K562 (cell line): ENCODE measurements around the gene SLC25A1. TPM values are rescaled to one million over a fixed set of nuclear protein-coding genes. Genes with fewer than 3 reads are reported as not detected.

ENCODE experiments used
- BACH1 ChIP-seq: fragments of 200-800 bp; sonication (Bioruptor generic); IDR thresholded peaks from 2 replicates; pipeline ENCODE4 v1.6.1; 2016; ENCODE audit warnings: missing genetic modification characterization, missing compliant biosample characterization
- CBFA2T2 ChIP-seq: fragments of 450-650 bp; conservative IDR thresholded peaks from 2 replicates; pipeline ENCODE4 v1.6.1; 2017; ENCODE audit warnings: mild to moderate bottlenecking
- CEBPG ChIP-seq, 3 experiments: fragments of 200-800 bp in 1 of 3; sonication (Bioruptor generic) in 1 of 3; sonication (generic) in 1 of 3; formaldehyde crosslinking in 1 of 3; IDR thresholded peaks in 2 of 3; conservative IDR thresholded peaks in 1 of 3; 2 replicates each; pipeline versions ENCODE4 v1.6.1 to v1.8.0; 2016 to 2022; ENCODE audit warnings: missing compliant biosample characterization in 2 of 3, missing genetic modification characterization in 2 of 3, mild to moderate bottlenecking in 1 of 3, missing genetic modification reagents in 1 of 3
- HMGN3 ChIP-seq: IDR thresholded peaks from 2 replicates; pipeline ENCODE4 v1.6.1; 2011; ENCODE audit warnings: borderline replicate concordance, low read depth, mild to moderate bottlenecking, mixed read lengths, low read length; ENCODE audit not compliant: insufficient read length; ENCODE audit errors: extremely low read depth
- IFI16 ChIP-seq: fragments of 250-450 bp; sonication (Bioruptor Pico); IDR thresholded peaks from 2 replicates; pipeline ENCODE4 v2.1.2; 2022; ENCODE audit warnings: mild to moderate bottlenecking, inconsistent platforms
- SIN3A ChIP-seq, 2 experiments: fragments of 150-350 bp in 1 of 2; IDR thresholded peaks; 2 replicates each; pipeline ENCODE4 v1.6.1; 2011 to 2016; ENCODE audit warnings: borderline replicate concordance in 2 of 2, low read depth in 2 of 2, low read length in 2 of 2, mild to moderate bottlenecking in 2 of 2, moderate library complexity in 2 of 2; ENCODE audit not compliant: control insufficient read depth in 1 of 2
- SMARCA4 ChIP-seq: fragments of 450-650 bp; IDR thresholded peaks from 2 replicates; pipeline ENCODE4 v1.6.1; 2016
- TARDBP ChIP-seq: fragments of 450-650 bp; IDR thresholded peaks from 2 replicates; pipeline ENCODE4 v1.6.1; 2016
- ZNF316 ChIP-seq: fragments of 450-650 bp; IDR thresholded peaks from 2 replicates; pipeline ENCODE4 v1.6.1; 2016
- polyA plus RNA-seq, 8 experiments: library from polyadenylated mRNA; depleted of rRNA in 4 of 8; stranded (reverse) in 5 of 8; unstranded in 3 of 8; fragments of >200 nt; fragmentation: Nextera tagmentation in 2 of 8; fragmentation: Illumina TruSeq in 1 of 8; extraction: Ambion mirVana in 2 of 8; extraction: Trizol in 1 of 8; gene quantifications; 2 replicates each; pipeline versions ENCODE4 v1.2.1 to v1.2.3, GENCODE V29; 2011 to 2014; ENCODE audit warnings: inconsistent platforms in 1 of 8, missing spikeins in 1 of 8
- total RNA-seq, 7 experiments: library from RNA; depleted of rRNA in 6 of 7; stranded (reverse); fragments of >200 nt in 6 of 7; fragmentation: Illumina TruSeq in 2 of 7; extraction: Trizol in 2 of 7; gene quantifications; 2 replicates each; pipeline versions ENCODE4 v1.2.1 to v1.2.3, GENCODE V29; 2011 to 2021; ENCODE audit warnings: low replicate concordance in 1 of 7
- TF ChIP-seq, protein P1 (sequence below), 2 experiments: fragments of 250-450 bp in 1 of 2; fragments of 450-650 bp in 1 of 2; sonication (Bioruptor Pico) in 1 of 2; IDR thresholded peaks; 2 replicates each; pipeline versions ENCODE4 v1.6.1 to v1.8.0; 2016 to 2021; ENCODE audit warnings: mild to moderate bottlenecking in 2 of 2, moderate library complexity in 2 of 2, missing compliant biosample characterization in 1 of 2, missing genetic modification characterization in 1 of 2
- TF ChIP-seq, protein P2 (sequence below): fragments of 200-600 bp; sonication (generic); IDR thresholded peaks from one replicate; pipeline ENCODE4 v1.6.1; 2012; ENCODE audit warnings: mild to moderate bottlenecking, low read depth, low read length, inconsistent platforms
- TF ChIP-seq, protein P3 (sequence below), 3 experiments: fragments of 200-800 bp in 1 of 3; sonication (Bioruptor generic) in 1 of 3; sonication (generic) in 1 of 3; formaldehyde crosslinking in 1 of 3; IDR thresholded peaks; 2 replicates each; pipeline versions ENCODE4 v1.6.1 to v1.8.0; 2016 to 2022; ENCODE audit warnings: mild to moderate bottlenecking in 2 of 3, missing compliant biosample characterization in 2 of 3, missing genetic modification characterization in 2 of 3, missing genetic modification reagents in 1 of 3

The SLC25A1 gene
- total and polyA plus RNA-seq, 9 of the 15 experiments (the other 6 are each of a cell fraction or from before 2014, with no cell fraction given) = 11.0 to 408 (median 110) TPM

DNA sequence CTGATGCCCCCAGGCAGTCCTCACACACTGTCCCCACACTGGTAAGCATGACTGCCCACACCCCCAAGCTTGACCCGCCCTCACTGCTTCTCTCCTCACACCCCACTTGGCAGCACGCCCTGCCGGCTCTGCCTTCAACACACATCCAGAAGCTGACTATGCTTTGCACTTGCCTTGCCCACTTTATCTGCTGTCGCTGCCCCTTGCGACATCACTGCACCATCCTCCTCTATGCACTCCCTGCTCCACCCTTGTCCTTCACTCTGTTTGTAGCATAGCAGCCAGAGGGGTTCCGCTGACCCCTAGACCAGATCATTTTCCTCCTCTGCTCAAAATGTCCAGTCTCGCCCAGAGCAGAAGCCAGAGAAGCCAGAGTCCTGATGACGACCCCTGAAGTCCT, 25.3 kb upstream of the SLC25A1 start (continued):
- TF ChIP-seq, protein P1, sequence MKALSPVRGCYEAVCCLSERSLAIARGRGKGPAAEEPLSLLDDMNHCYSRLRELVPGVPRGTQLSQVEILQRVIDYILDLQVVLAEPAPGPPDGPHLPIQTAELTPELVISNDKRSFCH (CRISPR knock-in tag; IDR thresholded peaks at IDR 0.05) = no peak
- TF ChIP-seq, protein P1 (tag; IDR thresholded peaks at IDR 0.05) = 0 out of 2 replicates have a peak, but pooled peaks have one; percentile 53
- TF ChIP-seq SMARCA4 = no peak
- TF ChIP-seq IFI16 (CRISPR knock-in tag) = no peak
- no peak for TF ChIP-seq SIN3A (IDR thresholded peaks at IDR 0.05; ENCODE audit: borderline replicate concordance in 2 of 2, control insufficient read depth in 1 of 2, low read depth in 2 of 2, low read length in 2 of 2)
- TF ChIP-seq TARDBP = no peak
- TF ChIP-seq CEBPG (CRISPR knock-in tag; IDR thresholded peaks at IDR 0.05) = peak; percentile 59
- peak in 1 of 2 experiments; percentile 52; a peak in 2 of 4 replicates for TF ChIP-seq CEBPG (tag; conservative IDR thresholded peaks at IDR 0.05 in 1 of 2, IDR thresholded peaks at IDR 0.05 in 1 of 2)
- TF ChIP-seq CBFA2T2 = no peak
- TF ChIP-seq, protein P2, sequence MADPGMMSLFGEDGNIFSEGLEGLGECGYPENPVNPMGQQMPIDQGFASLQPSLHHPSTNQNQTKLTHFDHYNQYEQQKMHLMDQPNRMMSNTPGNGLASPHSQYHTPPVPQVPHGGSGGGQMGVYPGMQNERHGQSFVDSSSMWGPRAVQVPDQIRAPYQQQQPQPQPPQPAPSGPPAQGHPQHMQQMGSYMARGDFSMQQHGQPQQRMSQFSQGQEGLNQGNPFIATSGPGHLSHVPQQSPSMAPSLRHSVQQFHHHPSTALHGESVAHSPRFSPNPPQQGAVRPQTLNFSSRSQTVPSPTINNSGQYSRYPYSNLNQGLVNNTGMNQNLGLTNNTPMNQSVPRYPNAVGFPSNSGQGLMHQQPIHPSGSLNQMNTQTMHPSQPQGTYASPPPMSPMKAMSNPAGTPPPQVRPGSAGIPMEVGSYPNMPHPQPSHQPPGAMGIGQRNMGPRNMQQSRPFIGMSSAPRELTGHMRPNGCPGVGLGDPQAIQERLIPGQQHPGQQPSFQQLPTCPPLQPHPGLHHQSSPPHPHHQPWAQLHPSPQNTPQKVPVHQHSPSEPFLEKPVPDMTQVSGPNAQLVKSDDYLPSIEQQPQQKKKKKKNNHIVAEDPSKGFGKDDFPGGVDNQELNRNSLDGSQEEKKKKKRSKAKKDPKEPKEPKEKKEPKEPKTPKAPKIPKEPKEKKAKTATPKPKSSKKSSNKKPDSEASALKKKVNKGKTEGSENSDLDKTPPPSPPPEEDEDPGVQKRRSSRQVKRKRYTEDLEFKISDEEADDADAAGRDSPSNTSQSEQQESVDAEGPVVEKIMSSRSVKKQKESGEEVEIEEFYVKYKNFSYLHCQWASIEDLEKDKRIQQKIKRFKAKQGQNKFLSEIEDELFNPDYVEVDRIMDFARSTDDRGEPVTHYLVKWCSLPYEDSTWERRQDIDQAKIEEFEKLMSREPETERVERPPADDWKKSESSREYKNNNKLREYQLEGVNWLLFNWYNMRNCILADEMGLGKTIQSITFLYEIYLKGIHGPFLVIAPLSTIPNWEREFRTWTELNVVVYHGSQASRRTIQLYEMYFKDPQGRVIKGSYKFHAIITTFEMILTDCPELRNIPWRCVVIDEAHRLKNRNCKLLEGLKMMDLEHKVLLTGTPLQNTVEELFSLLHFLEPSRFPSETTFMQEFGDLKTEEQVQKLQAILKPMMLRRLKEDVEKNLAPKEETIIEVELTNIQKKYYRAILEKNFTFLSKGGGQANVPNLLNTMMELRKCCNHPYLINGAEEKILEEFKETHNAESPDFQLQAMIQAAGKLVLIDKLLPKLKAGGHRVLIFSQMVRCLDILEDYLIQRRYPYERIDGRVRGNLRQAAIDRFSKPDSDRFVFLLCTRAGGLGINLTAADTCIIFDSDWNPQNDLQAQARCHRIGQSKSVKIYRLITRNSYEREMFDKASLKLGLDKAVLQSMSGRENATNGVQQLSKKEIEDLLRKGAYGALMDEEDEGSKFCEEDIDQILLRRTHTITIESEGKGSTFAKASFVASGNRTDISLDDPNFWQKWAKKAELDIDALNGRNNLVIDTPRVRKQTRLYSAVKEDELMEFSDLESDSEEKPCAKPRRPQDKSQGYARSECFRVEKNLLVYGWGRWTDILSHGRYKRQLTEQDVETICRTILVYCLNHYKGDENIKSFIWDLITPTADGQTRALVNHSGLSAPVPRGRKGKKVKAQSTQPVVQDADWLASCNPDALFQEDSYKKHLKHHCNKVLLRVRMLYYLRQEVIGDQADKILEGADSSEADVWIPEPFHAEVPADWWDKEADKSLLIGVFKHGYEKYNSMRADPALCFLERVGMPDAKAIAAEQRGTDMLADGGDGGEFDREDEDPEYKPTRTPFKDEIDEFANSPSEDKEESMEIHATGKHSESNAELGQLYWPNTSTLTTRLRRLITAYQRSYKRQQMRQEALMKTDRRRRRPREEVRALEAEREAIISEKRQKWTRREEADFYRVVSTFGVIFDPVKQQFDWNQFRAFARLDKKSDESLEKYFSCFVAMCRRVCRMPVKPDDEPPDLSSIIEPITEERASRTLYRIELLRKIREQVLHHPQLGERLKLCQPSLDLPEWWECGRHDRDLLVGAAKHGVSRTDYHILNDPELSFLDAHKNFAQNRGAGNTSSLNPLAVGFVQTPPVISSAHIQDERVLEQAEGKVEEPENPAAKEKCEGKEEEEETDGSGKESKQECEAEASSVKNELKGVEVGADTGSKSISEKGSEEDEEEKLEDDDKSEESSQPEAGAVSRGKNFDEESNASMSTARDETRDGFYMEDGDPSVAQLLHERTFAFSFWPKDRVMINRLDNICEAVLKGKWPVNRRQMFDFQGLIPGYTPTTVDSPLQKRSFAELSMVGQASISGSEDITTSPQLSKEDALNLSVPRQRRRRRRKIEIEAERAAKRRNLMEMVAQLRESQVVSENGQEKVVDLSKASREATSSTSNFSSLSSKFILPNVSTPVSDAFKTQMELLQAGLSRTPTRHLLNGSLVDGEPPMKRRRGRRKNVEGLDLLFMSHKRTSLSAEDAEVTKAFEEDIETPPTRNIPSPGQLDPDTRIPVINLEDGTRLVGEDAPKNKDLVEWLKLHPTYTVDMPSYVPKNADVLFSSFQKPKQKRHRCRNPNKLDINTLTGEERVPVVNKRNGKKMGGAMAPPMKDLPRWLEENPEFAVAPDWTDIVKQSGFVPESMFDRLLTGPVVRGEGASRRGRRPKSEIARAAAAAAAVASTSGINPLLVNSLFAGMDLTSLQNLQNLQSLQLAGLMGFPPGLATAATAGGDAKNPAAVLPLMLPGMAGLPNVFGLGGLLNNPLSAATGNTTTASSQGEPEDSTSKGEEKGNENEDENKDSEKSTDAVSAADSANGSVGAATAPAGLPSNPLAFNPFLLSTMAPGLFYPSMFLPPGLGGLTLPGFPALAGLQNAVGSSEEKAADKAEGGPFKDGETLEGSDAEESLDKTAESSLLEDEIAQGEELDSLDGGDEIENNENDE = peak; percentile 34
- TF ChIP-seq, protein P3, sequence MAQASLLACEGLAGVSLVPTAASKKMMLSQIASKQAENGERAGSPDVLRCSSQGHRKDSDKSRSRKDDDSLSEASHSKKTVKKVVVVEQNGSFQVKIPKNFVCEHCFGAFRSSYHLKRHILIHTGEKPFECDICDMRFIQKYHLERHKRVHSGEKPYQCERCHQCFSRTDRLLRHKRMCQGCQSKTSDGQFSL (CRISPR knock-in tag; IDR thresholded peaks at IDR 0.05) = peak; percentile 46
- TF ChIP-seq, protein P3 (tag; IDR thresholded peaks at IDR 0.05) = no peak
- no peak for TF ChIP-seq HMGN3
- 0 out of 2 replicates have a peak, but pooled peaks have one; percentile 10 for TF ChIP-seq ZNF316
- TF ChIP-seq BACH1 (tag) = no peak
